Stimulated activated CD4-positive, alpha-beta T cell treated with anti-CD3 and anti-CD28 coated beads, Interleukin-12 subunit alpha, Interleukin-12 subunit beta, amount 100 ng/mL, for 24 hours (primary cell): Measurements from ENCODE around the gene RPS6KA4.
"Not testable (repeated sequence)": the region's sequence is repeated elsewhere in the genome, so short reads cannot be mapped to it uniquely, and the experiment has no call there.

Source experiments
- DNase-seq, 2 experiments: peaks; one replicate each; pipeline ENCODE4 v3.0.0-alpha.2; 2020; ENCODE audit warnings: low read depth in 2 of 2

Gene RPS6KA4

GRCh38 chr11:64358907-64359711 lies at the start of gene RPS6KA4:
Gene RPS6KA4, plus strand, starts transcription at chr11:64359162. Its CDS starts 74 bp downstream, at chr11:64359236.
- peak in 1 of 2 experiments; percentile 52 for DNase-seq

- no peak for DNase-seq
These were observed 46.0 kb upstream of the RPS6KA4 start for GRCh38 chr11:64312947-64313346.

GRCh38 chr11:64313491-64314145 lies 45.3 kb upstream of the RPS6KA4 start:
- no peak for DNase-seq

- no peak for DNase-seq
These were observed 44.7 kb upstream of the RPS6KA4 start for GRCh38 chr11:64314146-64314804.

GRCh38 chr11:64314805-64315561 lies 44.0 kb upstream of the RPS6KA4 start:
- no peak for DNase-seq

- not testable (repeated sequence) for DNase-seq
These were observed 43.1 kb upstream of the RPS6KA4 start for GRCh38 chr11:64315667-64316526.

- no peak for DNase-seq
These were observed 42.2 kb upstream of the RPS6KA4 start for GRCh38 chr11:64316672-64317324.

- peak; percentile 93 to 95 for DNase-seq
These were observed 41.5 kb upstream of the RPS6KA4 start, which contains the start of gene TRMT112 for GRCh38 chr11:64317325-64317960. Gene TRMT112, minus strand, starts transcription at chr11:64317559. Its CDS starts 33 bp downstream, at chr11:64317526.

GRCh38 chr11:64317961-64318765 lies 40.8 kb upstream of the RPS6KA4 start, which contains the start of gene PRDX5:
Gene PRDX5, plus strand, starts transcription at chr11:64318121. Its CDS starts 95 bp downstream, at chr11:64318216.
- peak; percentile 87 to 92 for DNase-seq

GRCh38 chr11:64318766-64319761 lies 39.9 kb upstream of the RPS6KA4 start:
- no peak for DNase-seq

GRCh38 chr11:64320556-64320955 lies 38.4 kb upstream of the RPS6KA4 start:
- no peak for DNase-seq

GRCh38 chr11:64321026-64321425 lies 37.9 kb upstream of the RPS6KA4 start:
- no peak for DNase-seq

- no peak for DNase-seq
These were observed 37.4 kb upstream of the RPS6KA4 start for GRCh38 chr11:64321533-64321932.

- DNase-seq, result no peak
These were observed 36.1 kb upstream of the RPS6KA4 start for GRCh38 chr11:64322925-64323260.

- DNase-seq, result no peak
These were observed 35.6 kb upstream of the RPS6KA4 start for GRCh38 chr11:64323373-64323772.

- DNase-seq, result not testable (repeated sequence)
These were observed 35.0 kb upstream of the RPS6KA4 start for GRCh38 chr11:64323984-64324383.

GRCh38 chr11:64324692-64325469 lies 34.1 kb upstream of the RPS6KA4 start:
- DNase-seq, result no peak
